Sigmoid colon (tissue), 4 donors: ENCODE measurements around the gene CPSF4.

Experiments
- CTCF ChIP-seq, 4 experiments: fragments of 450-650 bp in 3 of 4; fragments of 200-600 bp in 1 of 4; IDR thresholded peaks; one replicate each; pipeline ENCODE4 v1.5.1; 2016 to 2019; ENCODE audit warnings: antibody characterized with exemption in 4 of 4, mild to moderate bottlenecking in 3 of 4, moderate library complexity in 2 of 4
- EP300 ChIP-seq, 4 donors: sonication (generic); formaldehyde crosslinking; IDR thresholded peaks; one replicate each; pipeline ENCODE4 v1.6.1; 2017; ENCODE audit warnings: antibody characterized with exemption in 4 of 4
- POLR2AphosphoS5 ChIP-seq, 4 donors: sonication (generic); formaldehyde crosslinking; IDR thresholded peaks; one replicate each; pipeline ENCODE4 v1.6.1; 2017; ENCODE audit warnings: antibody characterized with exemption in 4 of 4

- TF ChIP-seq EP300 (IDR thresholded peaks at IDR 0.05) (no peak), POLR2AphosphoS5 (IDR thresholded peaks at IDR 0.05) (no peak), CTCF (IDR thresholded peaks at IDR 0.05) (no peak)
Measured at GRCh38 chr7:99473315-99473596, 34.5 kb downstream of the CPSF4 start.
